GM12801 (cell line): Measurements from ENCODE around the gene ZNF441.

Source experiments
- TF ChIP-seq, protein P1 (sequence below): IDR thresholded peaks from one replicate; pipeline ENCODE4 v1.5.1; 2011; ENCODE audit warnings: control low read depth; ENCODE audit not compliant: insufficient read length; ENCODE audit errors: extremely low read depth

ZNF441 gene

DNA sequence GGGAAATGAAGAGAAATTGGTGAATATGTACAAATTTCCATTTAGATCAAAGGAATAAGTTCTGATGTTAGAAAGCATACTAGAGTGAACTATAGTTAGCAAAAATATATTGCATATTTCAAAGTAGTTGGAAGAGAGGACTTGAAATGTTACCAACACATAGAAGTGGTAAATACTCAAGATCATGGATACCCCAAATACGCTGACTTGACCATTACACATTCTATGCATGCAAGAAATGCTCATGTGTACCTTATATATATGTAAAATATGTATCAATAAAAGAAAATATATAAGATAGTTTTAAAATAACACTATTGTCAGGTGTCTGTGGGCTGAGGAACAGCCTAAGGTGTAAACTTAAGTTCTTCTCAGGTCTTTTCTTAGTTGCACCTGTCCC is 17.0 kb downstream of the ZNF441 start:
- TF ChIP-seq, protein P1, sequence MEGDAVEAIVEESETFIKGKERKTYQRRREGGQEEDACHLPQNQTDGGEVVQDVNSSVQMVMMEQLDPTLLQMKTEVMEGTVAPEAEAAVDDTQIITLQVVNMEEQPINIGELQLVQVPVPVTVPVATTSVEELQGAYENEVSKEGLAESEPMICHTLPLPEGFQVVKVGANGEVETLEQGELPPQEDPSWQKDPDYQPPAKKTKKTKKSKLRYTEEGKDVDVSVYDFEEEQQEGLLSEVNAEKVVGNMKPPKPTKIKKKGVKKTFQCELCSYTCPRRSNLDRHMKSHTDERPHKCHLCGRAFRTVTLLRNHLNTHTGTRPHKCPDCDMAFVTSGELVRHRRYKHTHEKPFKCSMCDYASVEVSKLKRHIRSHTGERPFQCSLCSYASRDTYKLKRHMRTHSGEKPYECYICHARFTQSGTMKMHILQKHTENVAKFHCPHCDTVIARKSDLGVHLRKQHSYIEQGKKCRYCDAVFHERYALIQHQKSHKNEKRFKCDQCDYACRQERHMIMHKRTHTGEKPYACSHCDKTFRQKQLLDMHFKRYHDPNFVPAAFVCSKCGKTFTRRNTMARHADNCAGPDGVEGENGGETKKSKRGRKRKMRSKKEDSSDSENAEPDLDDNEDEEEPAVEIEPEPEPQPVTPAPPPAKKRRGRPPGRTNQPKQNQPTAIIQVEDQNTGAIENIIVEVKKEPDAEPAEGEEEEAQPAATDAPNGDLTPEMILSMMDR = no peak

GRCh38 chr19:11784356-11784755 is 17.6 kb downstream of the ZNF441 start:
- TF ChIP-seq, protein P1 = no peak

GRCh38 chr19:11787536-11787935 is 20.7 kb downstream of the ZNF441 start:
- TF ChIP-seq, protein P1 = no peak

DNA sequence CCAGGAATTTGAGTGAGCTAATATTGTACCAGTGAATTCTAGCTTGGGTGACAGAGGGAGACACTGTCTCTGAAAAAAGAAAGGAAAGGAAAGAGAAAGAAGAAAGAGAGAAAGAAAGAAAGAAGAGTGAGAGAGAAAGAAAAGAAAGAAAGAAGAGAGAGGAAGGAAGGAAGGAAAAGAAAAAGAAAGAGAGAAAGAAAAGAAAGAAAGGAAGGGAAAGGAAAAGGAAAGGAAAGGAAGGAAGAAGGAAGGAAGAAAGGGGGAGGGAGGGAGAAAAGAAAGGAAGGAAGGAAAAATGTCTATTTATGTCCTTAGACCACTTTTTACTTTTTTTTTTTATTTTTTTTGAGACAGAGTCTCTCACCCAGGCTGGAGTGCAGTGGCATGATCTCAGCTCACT is 26.1 kb downstream of the ZNF441 start:
- TF ChIP-seq, protein P1 = no peak

DNA sequence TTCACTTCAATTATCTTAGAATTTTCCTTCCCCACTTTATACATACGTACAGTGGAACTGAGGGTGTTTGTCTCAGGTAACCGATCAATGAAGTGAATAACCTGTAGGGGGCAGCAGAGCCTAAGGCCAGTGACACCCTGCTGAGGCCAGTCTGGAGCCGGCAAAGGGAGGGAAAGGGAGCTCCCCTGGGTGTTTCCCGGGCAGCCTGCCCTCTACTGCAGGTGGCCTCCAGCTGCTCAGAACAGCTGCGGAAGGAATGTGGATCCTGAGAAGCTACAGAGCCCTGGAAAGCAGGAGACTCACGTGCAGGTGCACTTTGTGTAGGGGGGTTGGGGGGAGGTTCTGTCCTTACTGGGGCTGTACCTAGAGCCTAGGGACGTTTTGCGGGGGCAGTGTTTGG is 30.7 kb downstream of the ZNF441 start:
- TF ChIP-seq, protein P1 = no peak

DNA sequence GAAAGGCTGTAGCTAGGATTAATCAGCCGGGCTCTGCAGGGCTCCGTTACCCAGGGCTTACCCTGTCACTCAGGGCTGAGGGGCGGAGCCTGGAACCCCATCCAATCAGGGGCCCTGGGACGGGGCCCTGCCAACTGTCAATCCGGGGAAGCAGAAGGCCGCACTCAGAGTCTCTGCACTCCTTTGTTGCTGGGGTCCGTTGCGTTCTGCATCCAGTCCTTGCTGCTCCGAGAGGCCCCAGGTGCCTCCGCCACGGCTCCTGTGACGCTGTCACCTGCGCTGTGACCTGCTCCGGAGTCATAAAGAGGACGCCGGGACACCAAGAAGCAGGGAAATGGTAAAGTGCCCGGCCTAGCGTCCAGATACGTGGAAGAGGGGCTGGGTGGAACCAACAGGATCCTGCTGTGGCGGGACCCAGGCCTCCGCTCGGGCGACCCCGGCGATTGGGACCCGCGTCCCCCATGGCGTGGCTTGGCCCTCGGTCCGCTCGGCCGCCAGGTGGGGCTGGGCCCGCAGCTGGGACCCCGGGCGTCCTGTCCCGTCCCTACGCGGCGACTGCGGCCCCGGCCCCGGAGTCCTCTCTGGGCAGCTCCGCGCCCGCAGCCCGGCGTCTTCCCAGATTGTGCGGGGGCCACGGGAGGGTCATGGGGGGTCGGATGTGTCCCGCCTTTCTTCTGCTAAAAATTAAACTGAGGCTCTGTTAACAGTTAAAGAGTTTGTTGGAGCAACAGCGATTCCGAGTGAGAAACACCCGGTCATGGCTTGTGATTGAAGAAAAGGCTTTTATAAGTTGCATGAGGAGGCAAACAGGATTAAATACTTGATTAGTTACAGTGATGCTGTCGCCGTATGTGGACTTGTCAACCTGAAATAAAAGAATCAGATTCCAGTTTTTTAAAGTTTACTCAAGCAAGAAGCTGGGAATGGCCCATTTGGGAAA is 31.9 kb downstream of the ZNF441 start, which contains the start of gene ZNF491:
Gene ZNF491 (plus strand): TSS at position 133 of the 940 bp plus-strand sequence. CDS start 7,431 bp downstream, outside the sequence.
- TF ChIP-seq, protein P1 = no peak

DNA sequence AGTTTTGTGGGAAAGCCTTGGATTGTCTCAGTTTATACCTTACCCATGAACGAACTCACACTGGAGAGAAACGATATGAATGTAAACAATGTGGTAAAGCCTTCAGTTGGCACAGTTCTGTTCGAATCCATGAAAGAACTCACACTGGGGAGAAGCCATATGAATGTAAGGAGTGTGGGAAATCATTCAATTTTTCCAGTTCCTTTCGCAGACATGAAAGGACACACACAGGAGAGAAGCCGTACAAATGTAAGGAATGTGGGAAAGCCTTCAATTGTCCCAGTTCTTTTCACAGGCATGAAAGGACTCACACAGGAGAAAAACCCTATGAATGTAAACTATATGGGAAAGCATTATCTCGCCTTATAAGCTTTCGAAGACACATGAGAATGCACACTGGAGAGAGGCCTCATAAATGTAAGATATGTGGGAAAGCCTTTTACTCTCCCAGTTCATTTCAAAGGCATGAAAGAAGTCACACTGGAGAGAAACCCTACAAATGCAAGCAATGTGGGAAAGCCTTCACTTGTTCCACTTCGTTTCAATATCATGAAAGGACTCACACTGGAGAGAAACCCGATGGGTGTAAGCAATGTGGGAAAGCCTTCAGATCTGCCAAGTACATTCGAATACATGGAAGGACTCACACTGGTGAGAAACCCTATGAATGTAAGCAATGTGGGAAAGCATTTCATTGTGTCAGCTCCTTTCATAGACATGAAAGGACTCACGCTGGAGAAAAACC is 39.7 kb downstream of the ZNF441 start:
- TF ChIP-seq, protein P1 = no peak
